HG02973 (cell line): ENCODE data around the gene ANKRD11.
"Not testable (repeated sequence)": the region's sequence is repeated elsewhere in the genome, so short reads cannot be mapped to it uniquely, and the experiment has no call there.

Experiments used
- ATAC-seq: cut with Tn5 transposase; IDR thresholded peaks from one replicate; pipeline ENCODE4 v1.9.1; 2021; ENCODE audit warnings: moderate library complexity; ENCODE audit not compliant: unreplicated experiment

The ANKRD11 gene

GRCh38 chr16:89482150-89482816, 8.1 kb downstream of the ANKRD11 start:
- ATAC-seq: no peak

GRCh38 chr16:89481356-89481955, 8.9 kb downstream of the ANKRD11 start:
- ATAC-seq: no peak

- no peak for ATAC-seq
Observed at GRCh38 chr16:89478576-89479221, 11.7 kb downstream of the ANKRD11 start.

- ATAC-seq: peak; percentile 42
Observed at GRCh38 chr16:89476811-89477261, 13.5 kb downstream of the ANKRD11 start.

GRCh38 chr16:89476379-89476778, 14.0 kb downstream of the ANKRD11 start:
- ATAC-seq: peak; percentile 20

- ATAC-seq: no peak
Observed at GRCh38 chr16:89475144-89475543, 15.2 kb downstream of the ANKRD11 start.

GRCh38 chr16:89473791-89474414, 16.5 kb downstream of the ANKRD11 start:
- ATAC-seq: no peak

- ATAC-seq: no peak
Observed at GRCh38 chr16:89473136-89473712, 17.1 kb downstream of the ANKRD11 start.

- ATAC-seq: no peak
Observed at GRCh38 chr16:89472711-89473075, 17.7 kb downstream of the ANKRD11 start.

GRCh38 chr16:89467382-89467781, 23.0 kb downstream of the ANKRD11 start:
- no peak for ATAC-seq

- ATAC-seq: no peak
Observed at GRCh38 chr16:89466920-89467319, 23.4 kb downstream of the ANKRD11 start.

- ATAC-seq: not testable (repeated sequence)
Observed at GRCh38 chr16:89463312-89463711, 27.0 kb downstream of the ANKRD11 start.

- not testable (repeated sequence) for ATAC-seq
Observed at GRCh38 chr16:89462639-89463038, 27.7 kb downstream of the ANKRD11 start.

GRCh38 chr16:89461890-89462289, 28.5 kb downstream of the ANKRD11 start:
- ATAC-seq: not testable (repeated sequence)

- no peak for ATAC-seq
Observed at GRCh38 chr16:89460556-89460955, 29.8 kb downstream of the ANKRD11 start.

GRCh38 chr16:89458967-89459366, 31.4 kb downstream of the ANKRD11 start:
- ATAC-seq: no peak

- ATAC-seq: no peak
Observed at GRCh38 chr16:89458551-89458950, 31.8 kb downstream of the ANKRD11 start.

GRCh38 chr16:89456419-89456959, 33.9 kb downstream of the ANKRD11 start:
- no peak for ATAC-seq

GRCh38 chr16:89455692-89456091, 34.7 kb downstream of the ANKRD11 start:
- ATAC-seq: no peak

- ATAC-seq: no peak
Observed at GRCh38 chr16:89455178-89455577, 35.2 kb downstream of the ANKRD11 start.
